ENCODE results near the gene CERS6.

CERS6 gene

GRCh38 chr2:168816369-168816768, 360.3 kb downstream of the CERS6 start:
- no peak for DNase-seq

DNA sequence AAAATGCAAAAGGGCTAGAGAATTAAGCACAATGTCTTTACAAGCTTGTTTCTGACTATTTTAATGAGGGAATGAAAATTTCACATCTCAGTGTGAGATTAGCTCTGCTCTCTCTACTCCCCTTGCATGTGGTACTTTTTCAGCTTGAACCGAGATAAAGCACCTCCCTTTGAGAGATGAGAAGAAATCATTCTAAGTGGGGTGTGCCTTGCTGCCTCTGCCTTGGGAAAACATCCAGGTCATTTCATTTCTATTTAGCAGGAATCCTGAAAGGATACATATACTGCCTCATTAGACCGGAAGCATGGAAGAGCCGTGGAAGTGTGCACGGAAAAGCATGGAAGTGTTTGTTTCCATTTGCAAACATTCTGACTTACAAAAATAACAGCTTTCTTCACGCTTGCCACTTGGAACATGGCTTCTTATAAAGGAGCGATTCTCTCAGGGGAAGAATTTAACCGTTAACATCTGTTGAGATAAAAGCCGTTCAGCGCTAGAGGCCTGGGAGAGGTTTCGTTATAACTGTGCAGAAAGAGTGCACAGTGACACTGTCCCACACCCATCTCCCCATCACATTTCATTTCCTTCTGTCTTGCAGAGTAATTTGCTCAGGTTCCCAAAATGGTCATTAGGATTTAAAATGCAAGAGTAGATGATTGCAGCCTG, 363.1 kb downstream of the CERS6 start:
- no peak for DNase-seq

GRCh38 chr2:168819829-168820489, 363.9 kb downstream of the CERS6 start:
- DNase-seq: no peak

DNA sequence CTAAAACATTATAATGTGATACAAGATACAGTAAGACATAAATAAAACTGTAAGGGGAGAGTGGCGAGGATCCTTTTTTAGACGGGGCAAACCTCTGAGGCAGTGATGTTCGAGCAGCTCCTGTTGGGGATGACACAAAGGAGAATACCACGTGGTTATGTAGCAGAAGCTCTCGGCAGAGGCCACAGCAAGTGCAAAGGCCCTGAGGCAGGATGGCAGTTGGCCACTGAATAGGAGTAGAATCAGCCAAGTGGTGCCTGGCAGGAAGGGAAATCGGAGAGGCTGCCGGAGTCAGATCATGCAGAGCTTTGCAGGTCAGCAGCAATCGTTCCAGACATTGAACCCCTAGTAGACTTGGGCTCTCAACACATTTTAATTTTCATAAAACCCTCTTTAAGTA, 365.5 kb downstream of the CERS6 start:
- DNase-seq: no peak

DNA sequence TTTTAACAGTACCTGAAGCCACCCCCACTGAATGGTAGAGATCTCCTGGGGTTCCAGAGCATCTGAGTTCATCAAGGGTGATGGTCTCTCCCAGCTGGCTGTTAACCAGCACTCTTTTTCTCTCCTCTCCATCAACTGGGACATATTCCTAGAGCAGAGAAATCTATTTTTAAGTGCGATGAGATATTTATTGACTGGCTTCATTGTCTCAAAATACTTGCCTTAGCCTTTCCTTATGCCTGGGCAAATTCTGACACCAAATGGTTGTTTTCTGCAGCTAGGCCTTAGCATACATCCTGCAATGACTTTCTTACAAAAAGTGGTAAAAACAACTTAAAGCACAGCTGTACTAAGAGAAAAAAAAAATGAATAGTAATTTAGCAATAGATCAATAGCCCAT, 365.9 kb downstream of the CERS6 start:
- DNase-seq: no peak
